ENCODE data around the gene RANBP3L.
"Not testable (repeated sequence)": the region's sequence is repeated elsewhere in the genome, so short reads cannot be mapped to it uniquely, and the experiment has no call there.

RANBP3L gene

DNA sequence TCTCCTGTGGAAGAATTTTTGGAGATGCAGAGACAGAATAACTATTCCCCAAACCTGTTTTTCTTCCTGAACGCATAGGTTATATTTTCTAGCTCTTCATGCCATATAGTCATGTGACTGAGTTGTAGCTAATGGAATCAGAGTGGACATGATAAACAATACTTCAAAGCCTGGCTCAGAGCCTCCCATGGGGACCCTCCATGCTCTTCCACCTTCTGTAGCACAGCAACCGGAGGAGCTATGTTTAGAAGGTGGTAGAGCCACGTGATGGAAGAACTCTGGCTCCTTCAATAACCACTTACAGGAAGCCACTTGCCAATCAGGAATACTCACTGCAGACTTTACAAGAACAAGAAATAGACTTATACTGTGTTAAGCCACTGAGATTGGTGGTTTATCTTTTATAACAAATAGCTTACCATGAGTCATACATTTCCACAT is 99.2 kb downstream of the RANBP3L start:
- no peak for FAIRE-seq

DNA sequence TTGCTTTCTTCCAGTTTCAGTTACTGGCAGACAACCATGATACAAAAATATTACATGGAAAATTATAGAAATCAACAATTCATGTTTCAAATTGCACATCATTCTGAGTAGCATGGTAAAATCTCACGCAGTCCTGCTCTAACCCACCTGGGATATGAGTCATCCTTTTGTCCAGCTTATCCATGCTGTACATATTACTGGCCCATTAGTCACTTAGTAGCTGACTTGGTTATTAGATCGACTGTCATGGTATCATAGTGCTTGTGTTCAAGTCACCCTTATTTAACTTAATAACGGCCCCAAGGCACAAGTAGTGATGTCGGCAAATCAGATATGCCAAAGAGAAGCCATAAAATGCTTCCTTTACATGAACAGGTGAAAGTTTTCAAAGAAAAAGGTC is 101.2 kb downstream of the RANBP3L start:
- FAIRE-seq, result no peak

DNA sequence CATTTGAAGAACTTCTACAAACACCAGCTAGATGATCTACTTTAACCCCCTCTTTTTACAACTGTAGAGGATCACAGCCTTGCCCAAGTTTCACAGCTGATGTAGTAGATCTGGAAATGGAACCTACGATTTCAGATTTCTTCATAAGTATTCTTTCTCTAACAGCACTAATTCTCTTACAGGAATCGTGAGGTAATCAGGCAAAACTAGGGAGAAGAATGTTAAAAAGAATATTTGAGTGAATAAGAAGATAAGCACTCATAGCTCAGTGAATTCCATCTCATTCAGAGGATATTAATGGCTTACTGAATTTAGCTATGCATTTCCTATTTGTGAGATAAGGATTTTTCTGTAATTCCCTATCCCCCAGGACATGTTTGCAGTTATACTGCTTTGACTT is 102.1 kb downstream of the RANBP3L start:
- FAIRE-seq, result no peak

DNA sequence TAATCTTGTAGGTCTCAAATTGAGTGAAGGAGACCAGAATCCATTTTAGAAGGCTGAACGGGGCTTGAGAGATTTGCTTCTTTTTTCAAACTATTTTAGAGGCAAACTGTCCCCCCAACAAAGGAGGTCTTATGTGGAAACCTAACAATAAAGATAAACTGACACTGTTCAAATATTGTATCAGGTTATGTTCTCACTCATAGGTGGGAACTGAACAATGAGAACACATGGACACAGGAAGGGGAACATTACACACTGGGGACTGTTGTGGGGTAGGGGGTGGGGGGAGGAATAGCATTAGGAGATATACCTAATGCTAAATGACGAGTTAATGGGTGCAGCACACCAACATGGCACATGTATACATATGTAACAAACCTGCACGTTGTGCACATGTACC is 102.9 kb downstream of the RANBP3L start:
- FAIRE-seq, result not testable (repeated sequence)

Measured in A204.1 (cell line).